G401 (cell line): ENCODE measurements around the gene MYO10. TPM values are rescaled to one million over a fixed set of nuclear protein-coding genes. Genes with fewer than 3 reads are reported as not detected.
A peak's percentile ranks its signal among the peaks of the same experiment; 100 is the strongest.
"Not testable (repeated sequence)": the region's sequence is repeated elsewhere in the genome, so short reads cannot be mapped to it uniquely, and the experiment has no call there.

Experiments
- DNase-seq: peaks from one replicate; pipeline ENCODE4 v3.0.0-alpha.2; 2015; ENCODE audit warnings: low spot score
- in situ Hi-C: cut with HindIII; loops from 2 replicates; pipeline ENCODE4 v1.10.0; 2016; ENCODE audit warnings: low sequenced_read_pairs, mixed read lengths
- total RNA-seq: library from RNA; depleted of rRNA; stranded (reverse); fragments of >200 nt; shearing (Covaris generic); gene quantifications from 2 replicates; pipeline ENCODE4 v1.2.3, GENCODE V29; 2014

The MYO10 gene
- total RNA-seq, 1 experiment from 2014 or later = 0.17 TPM

DNA sequence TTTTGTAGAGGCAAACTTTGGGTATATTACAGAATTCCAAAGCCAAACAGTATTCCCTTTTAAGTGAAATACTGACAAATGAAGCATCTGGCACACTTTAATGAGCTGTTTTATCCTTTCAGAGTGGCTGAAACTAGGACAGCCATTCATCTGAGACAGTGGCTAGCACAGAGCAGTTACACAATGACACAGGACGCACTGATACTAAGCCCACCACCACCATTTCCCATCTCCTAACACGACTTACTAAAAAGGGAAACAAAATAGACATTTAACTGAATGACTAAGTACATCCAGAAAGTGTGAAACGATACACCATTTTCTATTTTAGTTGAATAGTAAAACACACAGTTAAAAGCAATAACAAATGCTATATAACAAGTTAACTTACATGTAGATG lies 198.9 kb downstream of the MYO10 start:
- DNase-seq = no peak
- in situ Hi-C loops = no loop called here

DNA sequence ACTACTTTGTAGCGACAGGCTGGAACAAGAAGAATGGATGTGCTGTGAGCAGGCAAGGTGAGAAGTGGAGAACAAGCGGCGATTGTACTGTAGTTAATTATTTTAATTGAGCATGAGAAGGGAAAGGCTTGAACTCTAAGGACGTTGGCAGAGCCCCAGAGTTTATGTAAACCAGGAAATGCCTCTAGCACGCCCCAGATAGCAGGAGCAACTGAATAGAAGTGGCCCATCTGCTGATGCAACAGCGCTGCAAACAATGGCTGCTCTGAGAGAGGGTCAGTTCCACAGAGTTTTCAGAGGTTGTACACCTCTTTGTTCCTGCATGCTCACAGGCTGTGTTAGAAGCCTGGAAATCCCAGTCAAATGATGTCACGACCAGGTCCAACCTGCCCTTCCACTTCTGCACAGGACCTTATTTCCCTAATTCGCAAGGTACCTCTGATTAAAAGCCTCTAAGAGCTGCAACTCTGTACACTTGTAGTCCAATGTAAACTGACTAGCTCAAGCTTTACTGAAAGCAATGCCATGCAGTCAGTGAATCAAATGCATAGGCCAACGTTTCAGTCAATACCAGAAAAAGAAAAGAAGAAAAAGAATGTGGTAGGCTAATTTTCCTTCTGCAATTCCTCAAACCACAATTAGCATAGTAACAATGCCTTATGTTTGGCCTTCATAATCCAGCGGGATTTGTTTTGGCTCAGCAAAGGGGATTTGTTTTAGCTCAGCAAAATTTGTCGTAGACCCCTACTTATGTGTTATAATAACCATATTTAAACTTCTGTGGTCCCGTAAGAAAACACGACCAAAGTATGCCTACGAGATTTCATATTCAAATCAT lies 199.7 kb downstream of the MYO10 start:
- peak; percentile 74 for DNase-seq
- in situ Hi-C loops = no loop called here

GRCh38 chr5:16735101-16736060 lies 200.7 kb downstream of the MYO10 start:
- DNase-seq = no peak
- in situ Hi-C loops = no loop called here

GRCh38 chr5:16733331-16734006 lies 202.6 kb downstream of the MYO10 start:
- in situ Hi-C loops = no loop called here
- peak; percentile 22 for DNase-seq

DNA sequence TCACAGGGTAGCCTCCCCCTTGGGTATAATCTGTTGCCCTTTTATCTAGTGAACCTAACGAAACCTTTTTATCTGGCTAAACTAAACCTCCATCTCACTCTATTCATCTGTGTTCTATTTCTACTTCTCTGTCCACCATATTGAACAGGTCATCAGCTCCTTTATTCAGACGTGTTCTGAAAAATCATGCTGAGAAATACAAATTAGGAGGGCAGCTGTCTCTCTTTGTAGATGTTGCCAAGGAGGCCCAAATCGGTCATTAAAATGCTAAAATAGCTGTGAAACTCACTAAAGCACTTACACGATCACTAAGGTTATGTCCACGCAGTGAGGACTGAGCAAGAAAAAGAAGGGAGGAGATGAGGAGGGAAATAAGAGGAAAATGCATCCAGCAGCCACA lies 203.7 kb downstream of the MYO10 start:
- in situ Hi-C loops = no loop called here
- DNase-seq = no peak

GRCh38 chr5:16727755-16728325 lies 208.2 kb downstream of the MYO10 start:
- DNase-seq = no peak
- in situ Hi-C loops = no loop called here

- no peak for DNase-seq
- in situ Hi-C loops = no loop called here
Measured at GRCh38 chr5:16726538-16726946, 209.5 kb downstream of the MYO10 start.

GRCh38 chr5:16725575-16725974 lies 210.5 kb downstream of the MYO10 start:
- in situ Hi-C loops = no loop called here
- DNase-seq = no peak

GRCh38 chr5:16723821-16724220 lies 212.3 kb downstream of the MYO10 start:
- in situ Hi-C loops = no loop called here
- DNase-seq = no peak

GRCh38 chr5:16722097-16722495 lies 214.0 kb downstream of the MYO10 start:
- no peak for DNase-seq
- in situ Hi-C loops = no loop called here

- no peak for DNase-seq
- in situ Hi-C loops = no loop called here
Measured at GRCh38 chr5:16721151-16722096, 214.7 kb downstream of the MYO10 start.

DNA sequence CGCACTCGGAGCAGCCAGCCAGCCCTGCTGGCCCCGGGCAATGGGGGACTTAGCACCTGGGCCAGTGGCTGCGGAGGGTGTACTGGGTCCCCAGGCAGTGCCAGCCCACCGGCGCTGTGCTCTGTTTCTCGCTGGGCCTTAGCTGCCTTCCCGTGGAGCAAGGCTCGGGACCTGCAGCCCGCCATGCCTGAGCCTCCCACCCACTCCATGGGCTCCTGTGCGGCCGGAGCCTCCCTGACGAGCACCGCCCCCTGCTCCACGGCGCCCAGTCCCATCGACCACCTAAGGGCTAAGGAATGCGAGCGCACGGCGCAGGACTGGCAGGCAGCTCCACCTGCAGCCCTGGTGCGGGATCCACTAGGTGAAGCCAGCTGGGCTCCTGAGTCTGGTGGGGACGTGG lies 218.1 kb downstream of the MYO10 start:
- in situ Hi-C loops, DNase-seq: not testable (repeated sequence)

GRCh38 chr5:16713386-16713928 lies 222.6 kb downstream of the MYO10 start:
- in situ Hi-C loops = no loop called here
- DNase-seq = no peak

- in situ Hi-C loops = no loop called here
- DNase-seq = no peak
Measured at GRCh38 chr5:16712620-16713019, 223.5 kb downstream of the MYO10 start.

- DNase-seq = no peak
- in situ Hi-C loops = no loop called here
Measured at GRCh38 chr5:16712178-16712577, 223.9 kb downstream of the MYO10 start.

GRCh38 chr5:16709691-16710433 lies 226.2 kb downstream of the MYO10 start:
- in situ Hi-C loops = no loop called here
- no peak for DNase-seq

DNA sequence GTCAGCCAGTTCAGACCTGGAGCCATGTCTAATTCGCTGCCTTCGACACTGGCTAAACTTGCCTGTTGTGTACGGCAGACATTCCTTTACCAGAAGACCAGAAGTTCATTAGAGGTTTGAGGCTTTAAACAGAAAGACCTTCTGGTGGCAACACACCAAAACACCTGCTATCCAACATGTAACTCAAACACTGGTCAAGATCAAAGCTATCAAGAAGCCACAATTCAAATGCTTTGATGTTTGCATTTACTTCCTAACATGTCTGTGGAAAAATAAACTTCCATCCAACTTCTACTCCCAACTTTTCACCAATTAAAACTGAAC lies 228.3 kb downstream of the MYO10 start:
- no peak for DNase-seq
- in situ Hi-C loops = no loop called here
